ES-I3 (cell line): ENCODE measurements around the gene TMTC2.

Experiments used
- H3K36me3 ChIP-seq: 2 replicates; pipeline ENCODE4 v1.6.1; 2013; ENCODE audit warnings: mild to moderate bottlenecking, low read length, control low read depth, moderate library complexity; ENCODE audit not compliant: insufficient read depth
- H3K4me1 ChIP-seq: 2 replicates; pipeline ENCODE4 v1.6.1; 2013; ENCODE audit warnings: mild to moderate bottlenecking, control low read depth, low read length; ENCODE audit not compliant: insufficient read depth
- H3K9ac ChIP-seq: 2 replicates; pipeline ENCODE4 v1.6.1; 2013; ENCODE audit warnings: low read depth, mild to moderate bottlenecking, low read length, moderate library complexity
- H3K9me3 ChIP-seq: 2 replicates; pipeline ENCODE4 v1.6.1; 2013; ENCODE audit warnings: mild to moderate bottlenecking, low read length, moderate library complexity; ENCODE audit not compliant: control insufficient read depth, insufficient read depth

TMTC2 gene

GRCh38 chr12:83145325-83145840, 458.7 kb downstream of the TMTC2 start:
- Histone ChIP-seq H3K4me1 (no peaks in the 10 kb centered on the region), H3K36me3 (no peaks in the 10 kb centered on the region; the same call in 1 of the 2 replicates), H3K9me3 (no peaks in the 10 kb centered on the region), H3K9ac (no peak overlapping the region)

GRCh38 chr12:83147341-83147740, 460.6 kb downstream of the TMTC2 start:
- Histone ChIP-seq H3K9ac (no peak overlapping the region), H3K36me3 (no peaks in the 10 kb centered on the region), H3K4me1 (peaks cover 1% of the 10 kb centered on the region; the same call in 1 of the 2 replicates), H3K9me3 (no peaks in the 10 kb centered on the region)

DNA sequence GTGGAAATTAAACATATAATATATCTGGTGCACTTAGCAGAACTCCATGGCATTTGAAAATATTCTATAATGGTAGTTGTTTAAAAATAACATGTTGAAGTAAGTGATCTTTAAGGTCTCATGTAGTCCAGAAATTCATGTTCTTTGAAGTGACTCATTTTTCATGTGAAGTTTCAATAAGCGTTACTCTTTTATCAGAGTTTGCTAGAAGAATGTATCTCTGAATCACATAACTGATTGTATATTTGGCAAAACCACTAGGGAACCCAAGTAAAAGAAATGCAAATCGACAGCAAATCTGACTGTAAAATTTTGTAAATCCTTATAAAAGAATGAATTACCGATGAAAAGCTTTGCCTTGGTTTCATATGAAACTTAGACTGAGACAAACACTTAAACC, 463.3 kb downstream of the TMTC2 start:
- no peaks in the 10 kb centered on the region for H3K36me3 ChIP-seq
- H3K9ac ChIP-seq: no peak overlapping the region
- no peaks in the 10 kb centered on the region for H3K9me3 ChIP-seq
- H3K4me1 ChIP-seq: peaks cover 5% of the 10 kb centered on the region; the same call in 1 of the 2 replicates

- Histone ChIP-seq H3K9me3 (no peaks in the 10 kb centered on the region), H3K9ac (no peak overlapping the region), H3K4me1 (peaks cover 5% of the 10 kb centered on the region; the same call in 1 of the 2 replicates)
These were observed 463.9 kb downstream of the TMTC2 start for GRCh38 chr12:83150465-83151189.

GRCh38 chr12:83153177-83153576, 466.5 kb downstream of the TMTC2 start:
- no peak overlapping the region for H3K9ac ChIP-seq
- peaks cover 5% of the 10 kb centered on the region; the same call in 1 of the 2 replicates for H3K4me1 ChIP-seq
- H3K9me3 ChIP-seq: no peaks in the 10 kb centered on the region
- no peaks in the 10 kb centered on the region for H3K36me3 ChIP-seq

More at GRCh38 chr12:83150465-83151189, 463.9 kb downstream of the TMTC2 start:
- no peaks in the 10 kb centered on the region for H3K36me3 ChIP-seq

GRCh38 chr12:83156815-83157214, 470.1 kb downstream of the TMTC2 start:
- Histone ChIP-seq H3K36me3 (no peaks in the 10 kb centered on the region), H3K9me3 (no peaks in the 10 kb centered on the region), H3K4me1 (peaks cover 5% of the 10 kb centered on the region; the same call in 1 of the 2 replicates), H3K9ac (no peak overlapping the region)

GRCh38 chr12:83157604-83158003, 470.9 kb downstream of the TMTC2 start:
- Histone ChIP-seq H3K9ac (no peak overlapping the region), H3K9me3 (no peaks in the 10 kb centered on the region), H3K4me1 (0 out of 2 replicates have a peak, but pooled peaks cover 1% of the 10 kb centered on the region), H3K36me3 (no peaks in the 10 kb centered on the region)

DNA sequence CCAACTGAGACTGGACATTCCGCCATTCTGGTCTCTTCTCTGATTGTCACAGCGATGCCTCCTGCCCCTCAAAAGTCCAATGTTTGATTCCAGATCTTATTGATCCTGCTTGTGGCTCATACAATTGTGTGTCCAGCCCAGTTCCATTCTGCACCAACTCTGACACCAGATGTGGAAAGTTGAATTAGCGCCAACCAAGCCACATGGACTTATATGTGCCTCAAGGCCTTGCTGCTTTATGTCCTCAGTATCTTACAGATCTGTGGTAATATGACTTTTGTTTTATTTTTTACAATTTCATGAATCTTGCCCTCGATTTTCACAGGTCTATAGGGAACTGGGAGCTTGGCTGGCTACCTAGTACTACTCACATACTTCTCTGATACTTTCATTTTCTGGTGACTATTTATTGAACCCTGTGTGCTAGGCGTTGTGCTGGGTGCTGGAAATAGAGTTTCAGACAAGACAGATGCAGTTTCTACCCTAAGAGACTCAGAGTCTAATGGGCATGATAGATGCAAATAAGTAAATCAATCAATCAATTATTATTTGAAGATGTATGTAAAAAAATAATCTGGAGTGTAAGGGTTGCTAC, 472.0 kb downstream of the TMTC2 start:
- H3K4me1 ChIP-seq: no peaks in the 10 kb centered on the region

GRCh38 chr12:83161456-83161855, 474.8 kb downstream of the TMTC2 start:
- Histone ChIP-seq H3K4me1 (no peaks in the 10 kb centered on the region), H3K36me3 (no peaks in the 10 kb centered on the region), H3K9ac (no peak overlapping the region), H3K9me3 (no peaks in the 10 kb centered on the region)

More for the DNA sequence above, 472.0 kb downstream of the TMTC2 start:
- no peaks in the 10 kb centered on the region for H3K36me3 ChIP-seq
- H3K9ac ChIP-seq: no peak overlapping the region
- H3K9me3 ChIP-seq: no peaks in the 10 kb centered on the region

- Histone ChIP-seq H3K9ac (no peak overlapping the region), H3K9me3 (no peaks in the 10 kb centered on the region), H3K4me1 (peaks cover 4% of the 10 kb centered on the region; the same call in 1 of the 2 replicates), H3K36me3 (no peaks in the 10 kb centered on the region)
These were observed 482.0 kb downstream of the TMTC2 start for GRCh38 chr12:83168751-83169150.

- H3K4me1 ChIP-seq: peaks cover 4% of the 10 kb centered on the region; the same call in 1 of the 2 replicates
- no peaks in the 10 kb centered on the region for H3K9me3 ChIP-seq
- no peaks in the 10 kb centered on the region for H3K36me3 ChIP-seq
- H3K9ac ChIP-seq: no peak overlapping the region
These were observed 485.7 kb downstream of the TMTC2 start for GRCh38 chr12:83172441-83172840.

GRCh38 chr12:83172866-83173649, 486.4 kb downstream of the TMTC2 start:
- Histone ChIP-seq H3K4me1 (peaks cover 4% of the 10 kb centered on the region; the same call in 1 of the 2 replicates), H3K9me3 (no peaks in the 10 kb centered on the region), H3K9ac (no peak overlapping the region), H3K36me3 (no peaks in the 10 kb centered on the region)

DNA sequence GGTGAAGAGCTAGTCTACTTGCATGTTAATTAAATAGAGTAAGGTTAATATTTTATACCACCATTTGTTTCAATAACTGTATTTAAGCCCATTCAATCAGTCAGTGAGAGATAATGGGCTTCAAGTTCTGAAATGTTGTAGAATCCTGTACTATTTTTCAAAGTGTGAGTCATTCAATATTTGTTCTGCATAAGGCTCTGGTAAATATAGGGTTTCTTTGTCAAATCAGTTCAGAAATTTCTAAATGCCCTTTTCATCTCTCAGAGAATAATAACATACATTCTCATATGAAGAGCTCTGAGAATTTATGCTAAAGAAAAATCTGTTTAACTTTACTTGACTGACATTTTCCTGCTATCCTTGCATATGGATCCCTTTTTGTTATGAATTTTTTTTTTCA, 493.3 kb downstream of the TMTC2 start:
- H3K4me1 ChIP-seq: no peaks in the 10 kb centered on the region
- H3K9ac ChIP-seq: no peak overlapping the region
- H3K9me3 ChIP-seq: no peaks in the 10 kb centered on the region
- no peaks in the 10 kb centered on the region for H3K36me3 ChIP-seq

DNA sequence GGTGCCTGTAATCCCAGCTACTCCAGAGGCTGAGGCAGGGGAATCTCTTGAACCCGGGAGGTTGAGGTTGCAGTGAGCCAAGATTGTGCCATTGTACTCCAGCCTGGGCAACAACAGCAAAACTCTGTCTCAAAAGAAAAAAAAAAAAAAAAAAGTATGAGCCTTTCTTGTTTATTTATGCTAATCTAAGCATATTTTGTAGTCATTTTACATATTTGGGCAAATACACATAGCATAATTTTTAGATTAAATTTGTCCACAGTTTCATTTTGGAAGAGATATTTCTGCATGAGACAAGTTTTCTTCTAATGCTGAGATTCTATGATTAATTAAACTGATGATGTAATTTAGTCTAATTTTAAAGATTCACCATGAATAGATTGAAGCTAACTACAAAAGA, 494.4 kb downstream of the TMTC2 start:
- no peak overlapping the region for H3K9ac ChIP-seq
- no peaks in the 10 kb centered on the region for H3K4me1 ChIP-seq
- H3K36me3 ChIP-seq: no peaks in the 10 kb centered on the region
- no peaks in the 10 kb centered on the region for H3K9me3 ChIP-seq
